HFF-Myc (cell line): ENCODE results near the gene PRKCD.

Experiments
- DNase-seq: peaks from one replicate; pipeline ENCODE4 v3.0.0-alpha.2; 2011; ENCODE audit warnings: low read depth; ENCODE audit errors: extremely low read depth
- H3K4me3 ChIP-seq: replicated peaks from 2 replicates; pipeline ENCODE4 v1.5.1; 2011; ENCODE audit warnings: low read depth, mild to moderate bottlenecking, control low read depth, low read length
- CTCF ChIP-seq: IDR thresholded peaks from 2 replicates; pipeline ENCODE4 v1.5.1; 2012; ENCODE audit warnings: mild to moderate bottlenecking, low read depth, low read length, control low read depth; ENCODE audit errors: missing control alignments

The PRKCD gene

GRCh38 chr3:53238051-53238850, 77.2 kb downstream of the PRKCD start:
- TF ChIP-seq CTCF = no peak
- no peak overlapping the region for H3K4me3 ChIP-seq
- DNase-seq = peak; percentile 85

- DNase-seq = no peak
- no peak for TF ChIP-seq CTCF
- no peak overlapping the region for H3K4me3 ChIP-seq
Measured at GRCh38 chr3:53238886-53239285, 77.9 kb downstream of the PRKCD start.

GRCh38 chr3:53239800-53240199, 78.8 kb downstream of the PRKCD start:
- DNase-seq = no peak
- H3K4me3 ChIP-seq = no peak overlapping the region
- TF ChIP-seq CTCF = no peak

GRCh38 chr3:53240989-53241972, 80.3 kb downstream of the PRKCD start:
- H3K4me3 ChIP-seq = no peak overlapping the region
- TF ChIP-seq CTCF = no peak
- no peak for DNase-seq

- TF ChIP-seq CTCF = no peak
- DNase-seq = no peak
- H3K4me3 ChIP-seq = no peak overlapping the region
Measured at GRCh38 chr3:53242155-53242554, 81.1 kb downstream of the PRKCD start.
